Measurements from ENCODE around the gene WHRN.

WHRN gene

GRCh38 chr9:114505187-114506081, at the start of gene WHRN:
WHRN (minus strand) TSS chr9:114505473; CDS start chr9:114504801, 672 bp downstream.
- peak; percentile 81 to 85 for DNase-seq (ENCODE audit: low read depth in 2 of 2)

GRCh38 chr9:114553202-114553601, 47.9 kb upstream of the WHRN start:
- DNase-seq (ENCODE audit: low read depth in 2 of 2) = no peak

- no peak for DNase-seq (ENCODE audit: low read depth in 2 of 2)
These were observed 47.4 kb upstream of the WHRN start for GRCh38 chr9:114552706-114553105.

- DNase-seq (ENCODE audit: low read depth in 2 of 2) = no peak
These were observed 46.7 kb upstream of the WHRN start for GRCh38 chr9:114551750-114552685.

GRCh38 chr9:114549697-114550330, 44.5 kb upstream of the WHRN start:
- no peak for DNase-seq (ENCODE audit: low read depth in 2 of 2)

GRCh38 chr9:114546851-114547250, 41.6 kb upstream of the WHRN start:
- DNase-seq (ENCODE audit: low read depth in 2 of 2) = no peak

- DNase-seq (ENCODE audit: low read depth in 2 of 2) = no peak
These were observed 39.8 kb upstream of the WHRN start for GRCh38 chr9:114545055-114545454.

- no peak for DNase-seq (ENCODE audit: low read depth in 2 of 2)
These were observed 34.6 kb upstream of the WHRN start for GRCh38 chr9:114539701-114540380.

GRCh38 chr9:114538241-114538640, 33.0 kb upstream of the WHRN start:
- DNase-seq (ENCODE audit: low read depth in 2 of 2) = peak in 1 of 2 donors; percentile 12

GRCh38 chr9:114532561-114533237, 27.4 kb upstream of the WHRN start:
- DNase-seq (ENCODE audit: low read depth in 2 of 2) = no peak

GRCh38 chr9:114529285-114529684, 24.0 kb upstream of the WHRN start:
- no peak for DNase-seq (ENCODE audit: low read depth in 2 of 2)

- DNase-seq (ENCODE audit: low read depth in 2 of 2) = no peak
These were observed 21.5 kb upstream of the WHRN start for GRCh38 chr9:114526807-114527206.

GRCh38 chr9:114525513-114525912, 20.2 kb upstream of the WHRN start:
- DNase-seq (ENCODE audit: low read depth in 2 of 2) = no peak

GRCh38 chr9:114524247-114524681, 19.0 kb upstream of the WHRN start:
- DNase-seq (ENCODE audit: low read depth in 2 of 2) = no peak

GRCh38 chr9:114522847-114523246, 17.6 kb upstream of the WHRN start:
- DNase-seq (ENCODE audit: low read depth in 2 of 2) = no peak

- DNase-seq (ENCODE audit: low read depth in 2 of 2) = no peak
These were observed 17.0 kb upstream of the WHRN start for GRCh38 chr9:114522286-114522685.

- DNase-seq (ENCODE audit: low read depth in 2 of 2) = no peak
These were observed 16.6 kb upstream of the WHRN start for GRCh38 chr9:114521846-114522245.

- no peak for DNase-seq (ENCODE audit: low read depth in 2 of 2)
These were observed 13.3 kb upstream of the WHRN start for GRCh38 chr9:114518599-114519022.

- DNase-seq (ENCODE audit: low read depth in 2 of 2) = no peak
These were observed 12.8 kb upstream of the WHRN start for GRCh38 chr9:114518120-114518519.

GRCh38 chr9:114516913-114517312, 11.6 kb upstream of the WHRN start:
- DNase-seq (ENCODE audit: low read depth in 2 of 2) = no peak

- no peak for DNase-seq (ENCODE audit: low read depth in 2 of 2)
These were observed 10.3 kb upstream of the WHRN start for GRCh38 chr9:114515528-114515927.

Data from stimulated activated CD4-positive, alpha-beta T cell treated with anti-CD3 and anti-CD28 coated beads, Interleukin-15, amount 100 ng/mL, for 48 hours (primary cell).